GM12873 (cell line): ENCODE results near the gene ROBO1.

Source experiments
- TF ChIP-seq, protein P1 (sequence below): IDR thresholded peaks from 2 replicates; pipeline ENCODE4 v1.5.1; 2012; ENCODE audit warnings: low read depth, mild to moderate bottlenecking, moderate library complexity, low read length, control low read depth; ENCODE audit not compliant: insufficient read depth; ENCODE audit errors: missing control alignments

ROBO1 gene

DNA sequence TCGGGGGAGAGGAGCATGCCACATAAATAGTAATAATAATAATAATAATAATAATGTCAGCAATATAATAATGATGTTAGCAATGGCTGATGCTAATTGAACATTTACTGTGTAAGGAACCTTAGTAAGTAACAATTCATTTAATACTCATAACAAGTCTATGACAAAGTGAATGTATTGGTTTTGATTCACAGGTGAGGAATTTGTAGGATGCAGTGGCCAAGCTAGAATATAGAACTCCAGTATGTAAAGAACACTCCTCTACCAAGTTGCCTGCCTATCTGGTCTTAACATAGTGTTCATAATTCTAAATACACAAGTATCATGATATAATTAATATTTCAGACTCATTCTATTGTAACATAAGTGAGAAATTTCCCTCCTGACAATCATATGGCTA is 1016.5 kb downstream of the ROBO1 start:
- TF ChIP-seq, protein P1, sequence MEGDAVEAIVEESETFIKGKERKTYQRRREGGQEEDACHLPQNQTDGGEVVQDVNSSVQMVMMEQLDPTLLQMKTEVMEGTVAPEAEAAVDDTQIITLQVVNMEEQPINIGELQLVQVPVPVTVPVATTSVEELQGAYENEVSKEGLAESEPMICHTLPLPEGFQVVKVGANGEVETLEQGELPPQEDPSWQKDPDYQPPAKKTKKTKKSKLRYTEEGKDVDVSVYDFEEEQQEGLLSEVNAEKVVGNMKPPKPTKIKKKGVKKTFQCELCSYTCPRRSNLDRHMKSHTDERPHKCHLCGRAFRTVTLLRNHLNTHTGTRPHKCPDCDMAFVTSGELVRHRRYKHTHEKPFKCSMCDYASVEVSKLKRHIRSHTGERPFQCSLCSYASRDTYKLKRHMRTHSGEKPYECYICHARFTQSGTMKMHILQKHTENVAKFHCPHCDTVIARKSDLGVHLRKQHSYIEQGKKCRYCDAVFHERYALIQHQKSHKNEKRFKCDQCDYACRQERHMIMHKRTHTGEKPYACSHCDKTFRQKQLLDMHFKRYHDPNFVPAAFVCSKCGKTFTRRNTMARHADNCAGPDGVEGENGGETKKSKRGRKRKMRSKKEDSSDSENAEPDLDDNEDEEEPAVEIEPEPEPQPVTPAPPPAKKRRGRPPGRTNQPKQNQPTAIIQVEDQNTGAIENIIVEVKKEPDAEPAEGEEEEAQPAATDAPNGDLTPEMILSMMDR, result no peak

DNA sequence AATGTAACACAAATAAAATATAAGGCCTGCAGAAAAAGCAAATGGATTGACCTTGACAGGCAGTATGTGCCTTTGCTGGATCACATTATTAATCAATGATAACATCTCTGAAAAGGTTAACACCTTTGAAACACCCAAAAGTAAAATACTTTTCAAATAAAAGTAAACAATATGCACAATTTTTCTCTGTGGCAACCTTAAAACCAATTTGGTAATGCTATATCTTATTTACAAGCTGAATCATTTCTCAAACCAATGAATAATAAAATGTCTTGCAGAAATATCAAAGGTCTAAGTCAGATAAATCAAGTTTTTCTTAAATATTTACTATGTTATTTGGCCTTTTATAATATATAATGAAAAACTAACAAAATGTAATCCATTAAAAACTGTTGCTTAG is 1018.7 kb downstream of the ROBO1 start:
- TF ChIP-seq, protein P1, result no peak

DNA sequence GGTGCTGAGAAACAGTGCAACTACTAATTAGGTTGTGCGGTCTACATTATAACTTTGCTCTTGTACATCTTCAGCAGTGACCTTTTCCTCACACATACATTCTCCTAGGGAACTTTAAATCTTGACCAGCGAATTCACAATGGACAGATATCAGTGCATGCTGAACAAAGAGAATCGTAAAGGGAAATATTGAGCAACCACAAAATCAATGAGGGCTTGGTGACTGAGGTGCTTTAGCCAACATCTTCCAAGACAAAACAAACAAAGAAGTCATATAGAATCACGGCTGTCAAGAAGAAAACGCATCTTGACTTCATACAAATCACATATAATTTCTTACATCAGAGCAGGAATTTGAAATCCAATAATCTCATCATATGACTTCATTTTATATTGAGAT is 1022.0 kb downstream of the ROBO1 start:
- TF ChIP-seq, protein P1, result no peak

DNA sequence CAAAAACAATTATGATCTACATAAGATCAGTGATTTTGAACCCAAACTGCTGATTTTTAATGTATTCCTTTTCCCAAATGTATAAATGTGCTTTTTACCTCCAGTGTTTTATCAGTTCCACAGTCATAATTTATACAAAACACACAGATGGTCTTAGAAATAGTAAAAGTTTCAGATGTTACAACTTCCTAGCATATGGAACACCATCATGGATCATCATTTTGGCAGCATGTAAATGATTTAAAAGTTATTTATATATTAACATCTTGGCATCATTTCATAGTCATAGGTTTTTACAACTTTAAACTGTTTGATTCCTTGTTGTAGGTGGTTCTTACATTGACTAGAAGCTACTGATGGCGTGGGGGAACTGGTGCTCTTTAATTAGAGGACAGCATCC is 1025.3 kb downstream of the ROBO1 start:
- TF ChIP-seq, protein P1, result no peak

DNA sequence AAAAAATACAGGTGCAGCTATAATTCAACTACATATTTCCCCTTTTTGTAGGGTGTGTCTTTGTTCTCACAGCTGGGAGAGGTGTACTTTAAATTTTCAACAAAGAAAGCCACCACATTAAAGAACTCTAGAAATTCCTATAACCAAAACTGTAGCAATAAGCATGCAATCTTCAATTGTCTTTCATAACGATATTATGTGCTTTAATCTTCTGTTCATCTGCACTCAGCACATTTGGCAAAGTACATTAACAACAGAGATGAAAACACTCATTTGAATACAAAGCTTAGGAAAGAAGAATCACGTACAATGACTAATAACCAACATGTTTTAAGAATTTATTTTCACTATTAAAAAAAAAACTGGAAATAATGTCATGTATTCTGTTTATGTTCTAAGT is 1025.8 kb downstream of the ROBO1 start:
- TF ChIP-seq, protein P1, result no peak

DNA sequence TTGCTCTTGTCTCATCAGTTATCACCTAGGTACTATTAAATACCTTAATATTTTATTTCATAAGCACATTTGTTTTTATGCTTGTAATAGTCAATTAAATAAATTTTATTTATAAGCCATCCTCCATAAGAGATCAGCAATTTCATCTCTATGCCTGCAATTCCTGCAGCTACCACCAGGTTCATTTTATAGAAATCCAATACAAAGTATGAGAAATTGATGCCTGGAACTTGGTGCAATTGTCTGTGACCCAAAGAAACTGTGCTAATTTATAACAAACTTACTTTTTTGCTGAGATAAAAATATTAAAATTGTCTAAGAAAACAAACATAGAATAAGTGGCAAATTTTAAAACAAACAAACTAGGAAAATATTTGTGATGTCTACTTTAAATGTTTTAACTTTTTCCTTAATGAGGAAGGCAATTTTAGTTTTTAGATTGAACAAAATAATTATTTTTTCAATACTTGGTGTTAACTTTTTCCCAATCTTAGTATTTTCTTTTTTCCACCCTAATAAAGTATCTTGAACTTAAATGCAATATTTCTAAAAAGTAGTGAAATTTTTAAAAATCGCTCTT is 1026.6 kb downstream of the ROBO1 start:
- TF ChIP-seq, protein P1, result peak; percentile 42

DNA sequence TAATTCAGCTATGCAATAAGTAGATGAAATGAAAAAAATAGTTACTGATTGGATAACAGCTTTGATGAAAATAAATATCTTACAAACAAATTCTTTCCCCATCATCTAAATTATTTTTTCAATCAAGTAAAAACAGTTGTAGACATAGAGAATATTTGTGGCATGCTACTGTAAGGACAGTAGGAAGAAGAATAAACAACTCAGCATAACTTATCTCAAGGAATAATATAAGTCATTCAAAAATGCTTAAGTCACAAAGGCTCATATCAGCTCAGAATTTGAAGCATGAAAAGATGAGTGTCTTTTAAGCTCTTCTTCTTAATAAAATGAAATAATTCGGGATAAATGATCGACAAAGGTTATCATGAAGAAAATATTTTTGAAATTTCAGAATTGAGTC is 1029.0 kb downstream of the ROBO1 start:
- TF ChIP-seq, protein P1, result no peak

DNA sequence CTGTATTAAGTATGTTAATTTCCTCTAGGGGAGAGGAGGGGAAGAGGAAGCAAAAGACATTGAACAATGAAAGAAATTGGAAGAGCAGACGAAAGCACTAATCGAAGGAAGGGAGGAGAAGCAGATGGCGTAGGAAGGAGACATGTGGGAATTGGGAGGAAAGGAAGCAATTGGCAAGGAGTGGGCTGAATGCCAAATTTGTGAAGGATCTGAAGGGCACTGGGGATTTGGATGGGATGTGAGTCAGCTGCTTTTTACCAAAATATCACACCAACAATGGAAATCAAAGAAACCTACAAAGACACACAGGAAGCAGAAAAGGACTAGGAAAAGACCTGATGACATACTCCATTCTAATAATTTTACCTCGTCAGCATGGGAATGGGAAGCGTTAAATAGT is 1029.8 kb downstream of the ROBO1 start:
- TF ChIP-seq, protein P1, result no peak
